OCI-LY3 (cell line): ENCODE data around the gene CPSF3.

ENCODE experiments used
- H2AFZ ChIP-seq: fragments of 200-600, 300-600 bp; shearing (Covaris generic); 2 replicates; pipeline ENCODE4 v1.6.0; 2014; ENCODE audit warnings: antibody characterized with exemption, low read depth, low read length
- H3K27ac ChIP-seq: fragments of 200-600, 300-600 bp; sonication (generic); 2 replicates; pipeline ENCODE4 v1.5.1; 2014; ENCODE audit warnings: mild to moderate bottlenecking, low read length, moderate library complexity, mixed read lengths
- H3K27me3 ChIP-seq: fragments of 200-600, 300-600 bp; sonication (generic); 2 replicates; pipeline ENCODE4 v1.6.1; 2014; ENCODE audit warnings: low read depth, low read length, mixed read lengths
- H3K36me3 ChIP-seq: fragments of 200-600, 300-600 bp; sonication (generic); replicated peaks from 2 replicates; pipeline ENCODE3; 2014; ENCODE audit warnings: low read depth, low read length, mixed read lengths
- H3K4me1 ChIP-seq: fragments of 300-600, 200-600 bp; sonication (generic); 2 replicates; pipeline ENCODE4 v1.6.1; 2014; ENCODE audit warnings: low read length, mixed read lengths
- H3K4me2 ChIP-seq: fragments of 200-600, 300-600 bp; sonication (generic); 2 replicates; pipeline ENCODE4 v1.6.1; 2014; ENCODE audit warnings: low read length, mixed read lengths
- H3K4me3 ChIP-seq: fragments of 300-600, 200-600 bp; sonication (generic); 2 replicates; pipeline ENCODE4 v1.5.1; 2014; ENCODE audit warnings: antibody characterized with exemption, mild to moderate bottlenecking, low read length, moderate library complexity
- H3K79me2 ChIP-seq: fragments of 300-600, 200-600 bp; shearing (Covaris generic); 2 replicates; pipeline ENCODE4 v1.6.1; 2014; ENCODE audit warnings: mild to moderate bottlenecking, low read length, mixed read lengths
- H3K9ac ChIP-seq: fragments of 300-600, 200-600 bp; shearing (Covaris generic); 2 replicates; pipeline ENCODE4 v1.6.0; 2014; ENCODE audit warnings: mild to moderate bottlenecking, low read length, moderate library complexity
- H3K9me3 ChIP-seq: fragments of 200-600, 300-600 bp; shearing (Covaris generic); 2 replicates; pipeline ENCODE4 v1.6.1; 2014; ENCODE audit warnings: low read length, mixed read lengths; ENCODE audit not compliant: insufficient read depth
- H4K20me1 ChIP-seq: fragments of 200-600, 300-600 bp; sonication (generic); 2 replicates; pipeline ENCODE4 v1.6.1; 2016; ENCODE audit warnings: low read length, mixed read lengths; ENCODE audit not compliant: insufficient read depth
- EZH2phosphoT487 ChIP-seq: fragments of 200-600 bp; shearing (Covaris generic); IDR thresholded peaks from 2 replicates; pipeline ENCODE4 v1.6.1; 2018; ENCODE audit warnings: antibody characterized with exemption, mixed run types, low read depth
- TF ChIP-seq, protein P1 (sequence below): fragments of 200-600, 300-600 bp; sonication (generic); IDR thresholded peaks from 2 replicates; pipeline ENCODE4 v1.5.1; 2014; ENCODE audit warnings: antibody characterized with exemption, low read length, low read depth

CPSF3 gene

DNA sequence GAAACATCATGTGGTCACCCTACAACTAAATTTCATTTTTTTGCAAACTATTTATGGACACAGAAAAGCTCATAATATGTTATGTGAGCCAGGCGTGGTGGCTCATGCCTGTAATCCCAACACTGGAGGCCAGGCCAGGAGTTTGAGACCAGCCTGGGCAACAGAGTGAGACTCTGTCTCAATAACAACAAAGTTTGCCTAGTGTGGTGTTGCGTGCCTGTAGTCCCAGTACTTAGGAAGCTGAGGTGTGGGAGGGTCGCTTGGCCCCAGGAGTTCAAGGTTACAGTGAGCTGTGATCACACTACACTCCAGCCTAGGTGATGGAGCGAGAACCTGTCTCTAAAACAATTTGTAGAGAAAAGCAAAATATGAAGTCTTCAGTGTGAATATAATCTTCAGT, 56.7 kb downstream of the CPSF3 start:
- no peak overlapping the region for H2AFZ ChIP-seq
- H3K9ac ChIP-seq = no peak overlapping the region
- H3K4me1 ChIP-seq = no peaks in the 10 kb centered on the region
- peaks cover 43% of the 10 kb centered on the region for H3K36me3 ChIP-seq
- no peaks in the 10 kb centered on the region for H4K20me1 ChIP-seq
- no peaks in the 10 kb centered on the region; the same call in 1 of the 2 replicates for H3K79me2 ChIP-seq
- H3K4me3 ChIP-seq = no peak overlapping the region
- H3K9me3 ChIP-seq = no peaks in the 10 kb centered on the region
- H3K4me2 ChIP-seq = no peak overlapping the region
- H3K27me3 ChIP-seq = no peaks in the 10 kb centered on the region
- no peak overlapping the region for H3K27ac ChIP-seq
- TF ChIP-seq EZH2phosphoT487 = no peak
- TF ChIP-seq, protein P1, sequence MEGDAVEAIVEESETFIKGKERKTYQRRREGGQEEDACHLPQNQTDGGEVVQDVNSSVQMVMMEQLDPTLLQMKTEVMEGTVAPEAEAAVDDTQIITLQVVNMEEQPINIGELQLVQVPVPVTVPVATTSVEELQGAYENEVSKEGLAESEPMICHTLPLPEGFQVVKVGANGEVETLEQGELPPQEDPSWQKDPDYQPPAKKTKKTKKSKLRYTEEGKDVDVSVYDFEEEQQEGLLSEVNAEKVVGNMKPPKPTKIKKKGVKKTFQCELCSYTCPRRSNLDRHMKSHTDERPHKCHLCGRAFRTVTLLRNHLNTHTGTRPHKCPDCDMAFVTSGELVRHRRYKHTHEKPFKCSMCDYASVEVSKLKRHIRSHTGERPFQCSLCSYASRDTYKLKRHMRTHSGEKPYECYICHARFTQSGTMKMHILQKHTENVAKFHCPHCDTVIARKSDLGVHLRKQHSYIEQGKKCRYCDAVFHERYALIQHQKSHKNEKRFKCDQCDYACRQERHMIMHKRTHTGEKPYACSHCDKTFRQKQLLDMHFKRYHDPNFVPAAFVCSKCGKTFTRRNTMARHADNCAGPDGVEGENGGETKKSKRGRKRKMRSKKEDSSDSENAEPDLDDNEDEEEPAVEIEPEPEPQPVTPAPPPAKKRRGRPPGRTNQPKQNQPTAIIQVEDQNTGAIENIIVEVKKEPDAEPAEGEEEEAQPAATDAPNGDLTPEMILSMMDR = no peak

- H3K9ac ChIP-seq = no peak overlapping the region
- no peaks in the 10 kb centered on the region for H4K20me1 ChIP-seq
- no peaks in the 10 kb centered on the region for H3K4me1 ChIP-seq
- no peak overlapping the region for H2AFZ ChIP-seq
- H3K79me2 ChIP-seq = no peaks in the 10 kb centered on the region
- no peak overlapping the region for H3K4me2 ChIP-seq
- H3K9me3 ChIP-seq = no peaks in the 10 kb centered on the region
- no peaks in the 10 kb centered on the region for H3K27me3 ChIP-seq
- peaks cover 50% of the 10 kb centered on the region for H3K36me3 ChIP-seq
- H3K27ac ChIP-seq = no peak overlapping the region
- TF ChIP-seq, protein P1 = no peak
- TF ChIP-seq EZH2phosphoT487 = no peak
- H3K4me3 ChIP-seq = no peak overlapping the region
These were observed 59.7 kb downstream of the CPSF3 start for GRCh38 chr2:9483107-9483506.

DNA sequence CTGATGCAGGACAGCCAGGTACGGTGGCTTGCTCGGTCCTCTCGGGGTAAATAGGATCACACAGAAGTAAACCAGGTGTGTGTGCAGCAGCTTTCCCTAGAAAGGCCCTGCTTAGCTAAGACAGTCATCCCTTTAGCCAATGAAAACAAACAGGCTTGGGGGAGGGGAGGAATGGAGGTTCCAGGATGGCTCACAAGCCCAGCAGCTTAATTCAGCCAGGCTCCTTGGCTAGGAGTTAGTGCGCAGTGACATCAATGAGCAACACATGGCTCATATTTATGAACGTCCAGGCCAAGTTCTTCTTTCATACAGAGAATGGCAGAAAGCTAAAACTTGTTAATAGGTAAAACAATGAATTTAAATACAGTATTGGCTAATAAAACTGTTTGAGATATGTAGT, 61.1 kb downstream of the CPSF3 start:
- Histone ChIP-seq H3K79me2 (no peaks in the 10 kb centered on the region), H3K4me1 (peaks cover 6% of the 10 kb centered on the region; the same call in 1 of the 2 replicates), H3K4me3 (no peak overlapping the region), H3K9ac (no peak overlapping the region), H4K20me1 (no peaks in the 10 kb centered on the region), H3K27ac (no peak overlapping the region), H2AFZ (no peak overlapping the region), H3K36me3 (peaks cover 59% of the 10 kb centered on the region), H3K4me2 (no peak overlapping the region), H3K9me3 (no peaks in the 10 kb centered on the region), H3K27me3 (no peaks in the 10 kb centered on the region)
- no peak for TF ChIP-seq EZH2phosphoT487
- TF ChIP-seq, protein P1 = no peak

DNA sequence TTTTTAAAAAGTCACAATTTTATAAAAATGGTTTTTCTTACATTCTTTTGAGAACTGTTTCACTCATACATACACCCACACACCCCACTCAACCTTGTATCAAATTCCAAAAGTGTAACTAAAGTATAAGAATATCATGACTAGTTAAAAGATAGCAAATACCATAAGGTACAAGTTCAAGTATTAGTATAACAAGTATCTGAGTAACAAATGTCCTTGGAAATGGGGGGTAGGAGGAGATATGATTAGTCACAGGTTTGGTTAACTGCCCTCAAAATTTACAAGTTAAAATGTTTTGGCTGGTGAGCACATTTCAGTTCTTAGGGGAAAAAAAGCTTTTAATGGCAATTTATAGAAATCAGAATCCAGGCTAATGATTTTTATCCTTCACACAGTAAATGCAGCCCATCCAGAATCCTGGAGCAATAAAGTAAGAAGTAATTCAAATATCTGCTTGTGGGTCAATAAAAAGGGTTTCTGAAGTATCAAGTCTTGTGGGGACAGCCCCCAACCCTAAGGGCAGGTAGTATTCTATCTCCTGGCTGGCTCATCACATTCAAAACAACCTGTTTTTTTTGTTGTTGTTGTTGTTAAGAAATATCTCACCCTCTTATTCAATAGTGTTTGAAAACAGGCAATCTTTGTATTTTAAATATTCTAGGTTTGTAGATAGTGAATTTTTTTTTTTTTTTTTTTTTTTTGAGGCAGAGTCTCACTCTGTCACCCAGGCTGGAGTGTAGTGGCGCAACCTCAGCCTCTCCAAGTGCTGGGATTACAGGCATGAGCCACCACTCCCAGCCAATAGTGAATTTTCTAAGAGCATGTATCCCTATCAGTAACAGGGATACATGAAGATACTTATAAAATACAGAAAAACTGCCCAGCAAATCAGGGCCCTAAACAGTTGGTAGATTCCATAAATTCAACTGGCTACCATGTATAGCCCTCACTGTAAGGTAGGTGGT, 65.4 kb downstream of the CPSF3 start:
- no peaks in the 10 kb centered on the region for H3K79me2 ChIP-seq
- peaks cover 19% of the 10 kb centered on the region for H3K4me1 ChIP-seq
- H3K4me2 ChIP-seq = no peak overlapping the region
- TF ChIP-seq, protein P1 = no peak
- TF ChIP-seq EZH2phosphoT487 = no peak
- peaks cover 17% of the 10 kb centered on the region for H4K20me1 ChIP-seq
- H3K4me3 ChIP-seq = no peak overlapping the region
- H3K9me3 ChIP-seq = no peaks in the 10 kb centered on the region
- H3K27ac ChIP-seq = no peak overlapping the region
- H3K27me3 ChIP-seq = no peaks in the 10 kb centered on the region
- peaks cover 72% of the 10 kb centered on the region for H3K36me3 ChIP-seq
- H3K9ac ChIP-seq = no peak overlapping the region
- H2AFZ ChIP-seq = no peak overlapping the region
